ENCODE measurements around the gene RASSF1. TPM values are rescaled to one million over a fixed set of nuclear protein-coding genes. Genes with fewer than 3 reads are reported as not detected.

RASSF1 gene
- total RNA-seq, 1 experiment from 2014 or later: 15.8 TPM

DNA sequence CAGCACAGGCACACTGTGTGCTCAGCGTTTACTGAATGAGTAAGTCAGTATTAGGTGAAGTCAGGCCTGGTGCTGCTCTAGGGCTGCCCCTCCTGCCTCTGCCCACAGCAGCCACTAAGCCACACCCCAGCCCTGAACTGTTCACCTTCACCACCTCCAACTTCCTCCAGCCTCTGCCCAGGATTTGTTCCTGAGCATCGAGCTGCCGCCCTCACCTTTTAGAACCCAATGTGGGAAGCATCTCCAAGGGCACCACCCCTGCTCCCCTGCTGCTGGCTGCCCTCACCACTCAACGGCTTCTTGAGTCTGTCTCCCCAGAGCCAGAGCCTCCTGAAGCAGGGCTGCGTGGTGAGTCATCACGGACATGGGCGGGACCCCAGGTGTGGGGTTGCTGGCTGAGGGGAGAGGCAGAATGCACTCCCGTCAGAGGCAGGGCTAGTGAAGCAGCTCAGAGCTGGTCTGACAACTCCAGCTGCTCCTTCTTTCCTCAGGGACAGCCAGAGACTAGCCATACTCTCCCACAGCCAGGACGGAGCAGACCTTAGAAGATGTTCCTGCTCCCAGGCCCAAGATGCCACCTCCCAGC lies 23.9 kb downstream of the RASSF1 start:
- Histone ChIP-seq H2AFZ (ENCODE audit: low read length) (no peak overlapping the region), H3K4me1 (ENCODE audit: insufficient read depth, low read length) (no peaks in the 10 kb centered on the region; the same call in 1 of the 2 replicates), H3K23me2 (ENCODE audit: insufficient read length, low read depth, low read length, poor library complexity, severe bottlenecking) (peaks cover 3% of the 10 kb centered on the region), H3K27me3 (ENCODE audit: insufficient read depth, low read length) (no peaks in the 10 kb centered on the region), H2BK15ac (ENCODE audit: low read depth, low read length) (no peak overlapping the region), H3K79me2 (ENCODE audit: insufficient read depth, low read length) (peaks cover 5% of the 10 kb centered on the region; the same call in 1 of the 2 replicates), H3K79me1 (ENCODE audit: insufficient read depth, low read depth, low read length, poor library complexity, severe bottlenecking) (no peaks in the 10 kb centered on the region), H4K20me1 (ENCODE audit: control insufficient read depth, insufficient read depth, insufficient read length) (no peaks in the 10 kb centered on the region), H4K8ac (replicated peaks; ENCODE audit: insufficient read length, low read depth, low read length) (no peak overlapping the region), H2BK20ac (ENCODE audit: low read depth, low read length, poor library complexity, severe bottlenecking) (no peak overlapping the region), H3K27ac (ENCODE audit: insufficient read length, low read depth, low read length) (no peak overlapping the region), H3K9ac (ENCODE audit: extremely low read depth, insufficient read length, low read length) (no peak overlapping the region), H2AK5ac (ENCODE audit: insufficient read length, low read length) (no peak overlapping the region), H2BK5ac (ENCODE audit: insufficient read length, low read length) (no peak overlapping the region), H3T11ph (ENCODE audit: low read length) (no peak overlapping the region), H4K5ac (ENCODE audit: insufficient read length, low read depth, low read length) (no peak overlapping the region), H3K4ac (ENCODE audit: low read depth, low read length) (no peak overlapping the region), H3K9me3 (ENCODE audit: control insufficient read depth, low read depth, low read length) (no peaks in the 10 kb centered on the region), H3K14ac (ENCODE audit: insufficient read depth, low read length) (no peak overlapping the region), H2BK12ac (ENCODE audit: insufficient read length, low read depth, low read length) (no peak overlapping the region), H3K23ac (ENCODE audit: insufficient read length, low read depth, low read length) (no peak overlapping the region), H2BK120ac (ENCODE audit: low read depth, low read length, poor library complexity, severe bottlenecking) (no peak overlapping the region), H4K91ac (ENCODE audit: insufficient read length, low read depth, low read length) (no peak overlapping the region), H3K4me2 (ENCODE audit: insufficient read depth, insufficient read length, low read length) (no peak overlapping the region), H3K18ac (ENCODE audit: insufficient read length, low read depth, low read length) (no peak overlapping the region), H3K56ac (ENCODE audit: insufficient read length, low read depth, low read length) (no peak overlapping the region)
- WGBS (ENCODE audit: extremely low coverage, insufficient read length, low lambda C conversion rate): no CpG with 5 or more reads among the region's 9 CpGs
- TF ChIP-seq, protein P1, sequence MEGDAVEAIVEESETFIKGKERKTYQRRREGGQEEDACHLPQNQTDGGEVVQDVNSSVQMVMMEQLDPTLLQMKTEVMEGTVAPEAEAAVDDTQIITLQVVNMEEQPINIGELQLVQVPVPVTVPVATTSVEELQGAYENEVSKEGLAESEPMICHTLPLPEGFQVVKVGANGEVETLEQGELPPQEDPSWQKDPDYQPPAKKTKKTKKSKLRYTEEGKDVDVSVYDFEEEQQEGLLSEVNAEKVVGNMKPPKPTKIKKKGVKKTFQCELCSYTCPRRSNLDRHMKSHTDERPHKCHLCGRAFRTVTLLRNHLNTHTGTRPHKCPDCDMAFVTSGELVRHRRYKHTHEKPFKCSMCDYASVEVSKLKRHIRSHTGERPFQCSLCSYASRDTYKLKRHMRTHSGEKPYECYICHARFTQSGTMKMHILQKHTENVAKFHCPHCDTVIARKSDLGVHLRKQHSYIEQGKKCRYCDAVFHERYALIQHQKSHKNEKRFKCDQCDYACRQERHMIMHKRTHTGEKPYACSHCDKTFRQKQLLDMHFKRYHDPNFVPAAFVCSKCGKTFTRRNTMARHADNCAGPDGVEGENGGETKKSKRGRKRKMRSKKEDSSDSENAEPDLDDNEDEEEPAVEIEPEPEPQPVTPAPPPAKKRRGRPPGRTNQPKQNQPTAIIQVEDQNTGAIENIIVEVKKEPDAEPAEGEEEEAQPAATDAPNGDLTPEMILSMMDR (conservative IDR thresholded peaks at IDR 0.05): no peak
- H3K36me3 Mint-ChIP-seq (ENCODE audit: insufficient read depth in 1 of 3, low read depth in 3 of 3): peaks cover 48 to 57% (median 56%) of the 10 kb centered on the region in 3 experiments
- H3K4me1 Mint-ChIP-seq: peaks cover 15 to 30% of the 10 kb centered on the region in 2 experiments
- DNase-seq: peak; percentile 75
- H3K27me3 Mint-ChIP-seq (ENCODE audit: low read depth): no peaks in the 10 kb centered on the region
- H3K27ac Mint-ChIP-seq: peak overlapping the region in 2 of 3 experiments; percentile 3 to 79; a peak in 3 of 7 replicates
- H3K9me3 Mint-ChIP-seq: peaks cover 5 to 7% of the 10 kb centered on the region in 2 experiments
- H3K4me3 Mint-ChIP-seq: no peak overlapping the region; a peak in 1 of 5 replicates
